Breast epithelium (tissue), 4 donors: ENCODE measurements around the gene LSM11. TPM values are rescaled to one million over a fixed set of nuclear protein-coding genes. Genes with fewer than 3 reads are reported as not detected.

Source experiments
- DNase-seq, 2 donors: peaks; one replicate each; pipeline ENCODE4 v3.0.0-alpha.2; 2019; ENCODE audit warnings: low spot score in 2 of 2
- H3K27ac ChIP-seq, 2 donors: fragments of 200-600 bp; sonication (generic) in 1 of 2; one replicate each; pipeline ENCODE4 v1.5.1; 2016 to 2019; ENCODE audit warnings: mild to moderate bottlenecking in 1 of 2
- H3K27me3 ChIP-seq, 2 donors: fragments of 200-600 bp; sonication (generic) in 1 of 2; one replicate each; pipeline versions ENCODE4 v1.5.1 to v1.6.0; 2017 to 2019; ENCODE audit warnings: control low read depth in 1 of 2, mild to moderate bottlenecking in 1 of 2
- H3K36me3 ChIP-seq: fragments of 200-600 bp; one replicate; pipeline ENCODE4 v1.5.1; 2019
- H3K4me1 ChIP-seq, 2 donors: fragments of 200-600 bp; sonication (generic); one replicate each; pipeline ENCODE4 v1.5.1; 2016 to 2019; ENCODE audit warnings: control low read depth in 1 of 2
- H3K4me3 ChIP-seq, 3 donors: fragments of 200-600 bp; sonication (generic); 1 replicate in 2 of 3; 2 replicates in 1 of 3; pipeline ENCODE4 v1.5.1; 2016 to 2019; ENCODE audit warnings: mild to moderate bottlenecking in 3 of 3, moderate library complexity in 2 of 3
- H3K9me3 ChIP-seq, 2 donors: fragments of 200-600 bp; sonication (generic) in 1 of 2; one replicate each; pipeline ENCODE4 v1.5.1; 2016 to 2019; ENCODE audit warnings: control low read depth in 1 of 2
- CTCF ChIP-seq, 3 donors: fragments of 450-650 bp; IDR thresholded peaks; one replicate each; pipeline ENCODE4 v1.5.1; 2016 to 2017; ENCODE audit warnings: antibody characterized with exemption in 3 of 3, mild to moderate bottlenecking in 3 of 3, moderate library complexity in 3 of 3
- POLR2A ChIP-seq: fragments of 450-650 bp; IDR thresholded peaks from one replicate; pipeline ENCODE4 v1.6.1; 2016; ENCODE audit warnings: antibody characterized with exemption, mild to moderate bottlenecking, moderate library complexity
- POLR2AphosphoS5 ChIP-seq, 3 donors: sonication (generic); formaldehyde crosslinking; IDR thresholded peaks; one replicate each; pipeline ENCODE4 v1.6.1; 2017; ENCODE audit warnings: antibody characterized with exemption in 3 of 3
- intact Hi-C: fragments of 100-400 bp; cut with DNase I; formaldehyde crosslinking; loops from one replicate; pipeline ENCODE4 v1.15.1; 2023; ENCODE audit warnings: low total_unique reads
- total RNA-seq, 3 donors: library from RNA; depleted of rRNA; stranded (reverse); fragments of >200 nt; gene quantifications; one replicate each; pipeline ENCODE4 v1.1.0, GENCODE V29; 2016

Gene LSM11
- total RNA-seq, 3 donors from 2014 or later, result 1.8 to 5.7 (median 4.6) TPM

GRCh38 chr5:157750320-157750719, 6.8 kb downstream of the LSM11 start:
- no peak overlapping the region for H3K4me3 ChIP-seq
- H3K27me3 ChIP-seq, result no peaks in the 10 kb centered on the region
- TF ChIP-seq POLR2AphosphoS5 (IDR thresholded peaks at IDR 0.05) (no peak), POLR2A (no peak), CTCF (IDR thresholded peaks at IDR 0.05) (no peak)
- no peaks in the 10 kb centered on the region for H3K9me3 ChIP-seq
- DNase-seq, result no peak
- intact Hi-C loops, result no loop called here
- H3K27ac ChIP-seq, result no peak overlapping the region
- H3K4me1 ChIP-seq, result no peaks in the 10 kb centered on the region
- H3K36me3 ChIP-seq, result no peaks in the 10 kb centered on the region

GRCh38 chr5:157756122-157756521, 12.6 kb downstream of the LSM11 start:
- no peak for DNase-seq
- intact Hi-C loops, result no loop called here
- no peaks in the 10 kb centered on the region for H3K27me3 ChIP-seq
- no peaks in the 10 kb centered on the region for H3K9me3 ChIP-seq
- H3K4me3 ChIP-seq, result no peak overlapping the region
- TF ChIP-seq POLR2AphosphoS5 (IDR thresholded peaks at IDR 0.05) (no peak), POLR2A (no peak), CTCF (IDR thresholded peaks at IDR 0.05) (no peak)
- no peaks in the 10 kb centered on the region for H3K36me3 ChIP-seq
- no peaks in the 10 kb centered on the region for H3K4me1 ChIP-seq
- H3K27ac ChIP-seq, result no peak overlapping the region

GRCh38 chr5:157758706-157759105, 15.2 kb downstream of the LSM11 start:
- intact Hi-C loops, result no loop called here
- no peak for DNase-seq
- H3K4me3 ChIP-seq, result no peak overlapping the region
- TF ChIP-seq POLR2AphosphoS5 (IDR thresholded peaks at IDR 0.05), result no peak
- TF ChIP-seq CTCF (IDR thresholded peaks at IDR 0.05), result no peak
- TF ChIP-seq POLR2A, result no peak
- H3K9me3 ChIP-seq, result no peaks in the 10 kb centered on the region
- H3K4me1 ChIP-seq, result no peaks in the 10 kb centered on the region
- no peaks in the 10 kb centered on the region for H3K36me3 ChIP-seq
- H3K27ac ChIP-seq, result no peak overlapping the region
- no peaks in the 10 kb centered on the region for H3K27me3 ChIP-seq

- Histone ChIP-seq H3K27ac (no peak overlapping the region), H3K36me3 (no peaks in the 10 kb centered on the region), H3K9me3 (no peaks in the 10 kb centered on the region), H3K4me3 (no peak overlapping the region), H3K4me1 (no peaks in the 10 kb centered on the region), H3K27me3 (no peaks in the 10 kb centered on the region)
- intact Hi-C loops, result no loop called here
- no peak for DNase-seq
- TF ChIP-seq POLR2A (no peak), CTCF (IDR thresholded peaks at IDR 0.05) (peak; percentile 56 to 63 (median 63))
These were observed 18.4 kb downstream of the LSM11 start for GRCh38 chr5:157761690-157762621.

- no peak overlapping the region for H3K4me3 ChIP-seq
- no peak for TF ChIP-seq POLR2A
- no peaks in the 10 kb centered on the region for H3K9me3 ChIP-seq
- no peaks in the 10 kb centered on the region for H3K36me3 ChIP-seq
- intact Hi-C loops, result no loop called here
- DNase-seq, result no peak
- H3K27ac ChIP-seq, result no peak overlapping the region
- H3K4me1 ChIP-seq, result no peaks in the 10 kb centered on the region
- H3K27me3 ChIP-seq, result no peaks in the 10 kb centered on the region
These were observed 21.0 kb downstream of the LSM11 start for GRCh38 chr5:157764531-157764930.
